ENCODE data around the gene PRR23E.

The PRR23E gene

GRCh38 chr3:127221446-127222035 lies 28.6 kb downstream of the PRR23E start:
- no peaks in the 10 kb centered on the region for H3K27me3 ChIP-seq (ENCODE audit: low read depth, low read length)

GRCh38 chr3:127222163-127222562 lies 29.2 kb downstream of the PRR23E start:
- Histone ChIP-seq H3K36me3 (ENCODE audit: control insufficient read depth in 1 of 2, insufficient read depth in 2 of 2, low read length in 2 of 2) (no peaks in the 10 kb centered on the region), H3K27ac (ENCODE audit: low read length) (no peak overlapping the region), H3K4me3 (ENCODE audit: low read depth in 1 of 2, low read length in 2 of 2) (no peak overlapping the region), H3K27me3 (ENCODE audit: low read depth, low read length) (no peaks in the 10 kb centered on the region), H3K9me3 (ENCODE audit: control insufficient read depth in 1 of 2, low read length in 2 of 2) (peaks cover 0 to 11% of the 10 kb centered on the region in 2 donors), H3K4me1 (ENCODE audit: control insufficient read depth in 1 of 2, insufficient read depth in 2 of 2, low read length in 2 of 2) (peaks cover 0 to 4% of the 10 kb centered on the region in 2 donors)

More at GRCh38 chr3:127221446-127222035, 28.6 kb downstream of the PRR23E start:
- Histone ChIP-seq H3K36me3 (ENCODE audit: control insufficient read depth in 1 of 2, insufficient read depth in 2 of 2, low read length in 2 of 2) (no peaks in the 10 kb centered on the region), H3K4me1 (ENCODE audit: control insufficient read depth in 1 of 2, insufficient read depth in 2 of 2, low read length in 2 of 2) (peaks cover 0 to 4% of the 10 kb centered on the region in 2 donors), H3K4me3 (ENCODE audit: low read depth in 1 of 2, low read length in 2 of 2) (no peak overlapping the region), H3K27ac (ENCODE audit: low read length) (no peak overlapping the region), H3K9me3 (ENCODE audit: control insufficient read depth in 1 of 2, low read length in 2 of 2) (peaks cover 0 to 11% of the 10 kb centered on the region in 2 donors)

DNA sequence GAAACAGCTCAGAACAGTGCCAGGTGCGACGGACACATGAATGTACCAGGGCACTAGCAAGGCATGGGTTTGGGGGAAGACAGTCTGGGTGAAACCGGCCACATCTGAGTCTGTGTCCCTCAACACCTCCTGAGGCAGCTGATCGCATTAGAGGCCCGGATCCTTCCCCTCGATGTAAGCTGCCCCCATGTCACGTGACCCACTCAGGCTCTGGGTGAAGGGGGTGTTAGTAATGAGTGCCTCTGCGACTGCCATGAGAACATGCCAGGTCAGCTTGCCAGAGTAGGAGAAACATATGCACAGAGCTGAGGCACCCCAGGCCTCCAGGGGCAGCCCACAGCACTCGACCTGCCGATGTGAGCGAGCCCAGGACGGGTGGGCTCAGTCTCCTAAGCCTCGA lies 29.7 kb downstream of the PRR23E start:
- H3K27ac ChIP-seq (ENCODE audit: low read length), result no peak overlapping the region
- H3K27me3 ChIP-seq (ENCODE audit: low read depth, low read length), result no peaks in the 10 kb centered on the region
- H3K4me1 ChIP-seq (ENCODE audit: control insufficient read depth in 1 of 2, insufficient read depth in 2 of 2, low read length in 2 of 2), result peaks cover 0 to 4% of the 10 kb centered on the region in 2 donors

DNA sequence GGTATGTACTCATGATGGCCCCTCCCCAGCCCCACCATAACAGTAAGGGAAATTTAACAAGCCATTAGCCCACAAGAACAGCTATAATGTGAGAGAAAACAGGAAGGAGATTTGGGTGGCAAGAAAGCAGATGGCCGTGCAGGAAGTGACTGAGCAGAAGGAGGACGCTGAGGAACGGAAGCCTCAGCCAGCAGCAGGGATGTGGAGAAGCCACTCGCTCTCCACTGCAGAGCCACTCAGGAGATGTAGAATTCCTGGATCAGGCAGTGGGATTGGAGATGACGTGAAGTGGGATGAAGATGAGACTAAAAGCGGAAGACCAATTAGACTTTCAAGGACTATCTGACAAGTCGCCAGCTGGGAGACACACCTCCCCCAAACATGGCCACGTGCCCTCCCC lies 31.2 kb downstream of the PRR23E start:
- no peaks in the 10 kb centered on the region for H3K27me3 ChIP-seq (ENCODE audit: low read depth, low read length)
- peaks cover 0 to 11% of the 10 kb centered on the region in 2 donors for H3K9me3 ChIP-seq (ENCODE audit: control insufficient read depth in 1 of 2, low read length in 2 of 2)
- peaks cover 0 to 4% of the 10 kb centered on the region in 2 donors for H3K4me1 ChIP-seq (ENCODE audit: control insufficient read depth in 1 of 2, insufficient read depth in 2 of 2, low read length in 2 of 2)
- H3K36me3 ChIP-seq (ENCODE audit: control insufficient read depth in 1 of 2, insufficient read depth in 2 of 2, low read length in 2 of 2), result no peaks in the 10 kb centered on the region
- no peak overlapping the region for H3K27ac ChIP-seq (ENCODE audit: low read length)
- no peak overlapping the region for H3K4me3 ChIP-seq (ENCODE audit: low read depth in 1 of 2, low read length in 2 of 2)

More for the DNA sequence above, 29.7 kb downstream of the PRR23E start:
- no peaks in the 10 kb centered on the region for H3K36me3 ChIP-seq (ENCODE audit: control insufficient read depth in 1 of 2, insufficient read depth in 2 of 2, low read length in 2 of 2)
- H3K9me3 ChIP-seq (ENCODE audit: control insufficient read depth in 1 of 2, low read length in 2 of 2), result peaks cover 0 to 11% of the 10 kb centered on the region in 2 donors
- no peak overlapping the region for H3K4me3 ChIP-seq (ENCODE audit: low read depth in 1 of 2, low read length in 2 of 2)

DNA sequence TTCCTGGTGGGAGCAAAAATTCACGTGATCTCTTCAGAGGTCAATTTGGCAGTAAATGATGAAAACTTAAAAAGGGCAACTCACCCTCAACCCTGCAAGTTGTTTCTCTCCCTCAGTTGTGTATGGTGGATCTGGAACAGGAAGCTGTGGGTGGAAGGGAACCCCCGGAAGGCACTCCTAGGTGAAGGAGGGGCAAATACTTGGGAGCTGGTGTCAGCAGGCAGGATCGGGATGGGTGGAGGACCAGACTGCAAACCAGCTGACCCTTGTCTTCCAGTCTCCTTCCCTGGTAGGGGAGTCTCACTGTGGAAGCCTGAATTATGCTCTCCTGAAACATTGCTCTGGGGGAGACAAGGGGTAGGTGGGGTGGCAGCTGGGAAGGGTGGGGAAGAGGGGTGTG lies 33.5 kb downstream of the PRR23E start:
- Histone ChIP-seq H3K4me1 (ENCODE audit: control insufficient read depth in 1 of 2, insufficient read depth in 2 of 2, low read length in 2 of 2) (peaks cover 0 to 4% of the 10 kb centered on the region in 2 donors), H3K9me3 (ENCODE audit: control insufficient read depth in 1 of 2, low read length in 2 of 2) (peaks cover 0 to 18% of the 10 kb centered on the region in 2 donors), H3K27ac (ENCODE audit: low read length) (no peak overlapping the region), H3K4me3 (ENCODE audit: low read depth in 1 of 2, low read length in 2 of 2) (no peak overlapping the region), H3K36me3 (ENCODE audit: control insufficient read depth in 1 of 2, insufficient read depth in 2 of 2, low read length in 2 of 2) (no peaks in the 10 kb centered on the region), H3K27me3 (ENCODE audit: low read depth, low read length) (no peaks in the 10 kb centered on the region)

- Histone ChIP-seq H3K27ac (ENCODE audit: low read length) (no peak overlapping the region), H3K27me3 (ENCODE audit: low read depth, low read length) (no peaks in the 10 kb centered on the region), H3K9me3 (ENCODE audit: control insufficient read depth in 1 of 2, low read length in 2 of 2) (peaks cover 0 to 18% of the 10 kb centered on the region in 2 donors), H3K36me3 (ENCODE audit: control insufficient read depth in 1 of 2, insufficient read depth in 2 of 2, low read length in 2 of 2) (no peaks in the 10 kb centered on the region), H3K4me1 (ENCODE audit: control insufficient read depth in 1 of 2, insufficient read depth in 2 of 2, low read length in 2 of 2) (peaks cover 0 to 4% of the 10 kb centered on the region in 2 donors), H3K4me3 (ENCODE audit: low read depth in 1 of 2, low read length in 2 of 2) (no peak overlapping the region)
These were observed 34.3 kb downstream of the PRR23E start for GRCh38 chr3:127226946-127227842.

DNA sequence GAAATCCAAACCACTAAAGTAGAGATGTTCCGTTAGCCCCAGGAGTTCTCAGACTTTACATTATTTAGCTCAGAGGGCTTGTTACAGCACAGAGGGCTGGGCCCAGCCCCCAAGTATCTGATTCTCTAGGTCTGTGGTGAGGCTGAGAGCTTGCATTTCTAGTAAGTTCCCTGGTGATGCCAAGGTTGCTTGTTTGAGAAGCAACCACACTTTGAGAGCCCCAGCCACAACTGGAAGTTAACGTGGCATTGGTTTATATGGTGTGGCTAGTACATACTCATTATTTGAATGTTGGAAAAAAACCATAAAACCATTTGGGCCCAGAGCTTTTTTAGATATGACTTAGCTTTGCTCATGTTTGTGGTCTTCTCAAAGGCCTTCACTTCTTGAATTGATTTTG lies 35.9 kb downstream of the PRR23E start:
- H3K27ac ChIP-seq (ENCODE audit: low read length), result no peak overlapping the region

DNA sequence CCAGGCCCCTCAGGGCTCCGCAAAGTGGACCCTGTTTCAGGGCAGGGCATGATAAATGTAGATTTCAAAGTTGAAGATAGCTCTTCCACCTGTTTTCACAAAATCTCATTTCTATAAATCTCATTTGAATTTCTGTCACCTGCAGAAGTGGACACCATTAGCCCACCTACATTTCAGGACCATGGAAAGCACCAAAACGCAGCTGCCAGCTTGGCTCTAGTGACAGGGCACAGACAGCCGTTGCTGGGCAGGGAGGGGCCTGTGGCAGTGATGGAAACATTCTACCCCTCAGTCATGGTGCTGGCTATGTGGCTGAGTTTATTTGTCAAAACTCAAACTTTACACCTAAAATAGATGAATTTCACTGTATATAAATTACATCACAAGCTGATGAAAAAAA lies 40.4 kb downstream of the PRR23E start:
- H3K36me3 ChIP-seq (ENCODE audit: control insufficient read depth in 1 of 2, insufficient read depth in 2 of 2, low read length in 2 of 2), result no peaks in the 10 kb centered on the region
- H3K27ac ChIP-seq (ENCODE audit: low read length), result no peak overlapping the region
- H3K4me1 ChIP-seq (ENCODE audit: control insufficient read depth in 1 of 2, insufficient read depth in 2 of 2, low read length in 2 of 2), result no peaks in the 10 kb centered on the region
- H3K27me3 ChIP-seq (ENCODE audit: low read depth, low read length), result no peaks in the 10 kb centered on the region
- H3K4me3 ChIP-seq (ENCODE audit: low read depth in 1 of 2, low read length in 2 of 2), result no peak overlapping the region
- peaks cover 0 to 7% of the 10 kb centered on the region in 2 donors for H3K9me3 ChIP-seq (ENCODE audit: control insufficient read depth in 1 of 2, low read length in 2 of 2)

More for the DNA sequence above, 35.9 kb downstream of the PRR23E start:
- Histone ChIP-seq H3K27me3 (ENCODE audit: low read depth, low read length) (no peaks in the 10 kb centered on the region), H3K4me1 (ENCODE audit: control insufficient read depth in 1 of 2, insufficient read depth in 2 of 2, low read length in 2 of 2) (peaks cover 0 to 4% of the 10 kb centered on the region in 2 donors), H3K9me3 (ENCODE audit: control insufficient read depth in 1 of 2, low read length in 2 of 2) (peaks cover 0 to 18% of the 10 kb centered on the region in 2 donors), H3K4me3 (ENCODE audit: low read depth in 1 of 2, low read length in 2 of 2) (no peak overlapping the region), H3K36me3 (ENCODE audit: control insufficient read depth in 1 of 2, insufficient read depth in 2 of 2, low read length in 2 of 2) (no peaks in the 10 kb centered on the region)

DNA sequence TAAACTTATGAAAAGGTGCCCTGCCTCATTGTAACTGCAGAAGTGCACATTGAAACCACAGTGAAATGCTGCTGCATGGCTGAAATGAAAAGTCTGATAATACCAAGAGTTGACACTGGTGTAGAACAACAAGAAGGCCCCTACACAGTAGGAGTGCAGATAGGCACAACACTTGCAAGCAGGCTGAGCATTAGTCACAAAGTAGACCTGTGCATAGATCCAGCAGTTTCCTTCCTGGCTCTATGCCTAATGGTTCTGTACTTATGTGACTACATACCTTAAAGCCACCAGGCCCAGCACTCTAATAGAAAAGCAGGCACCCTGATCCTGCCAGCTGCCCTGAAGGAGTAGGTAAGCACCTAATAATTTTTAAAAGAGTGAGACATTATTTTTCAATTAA lies 41.8 kb downstream of the PRR23E start:
- H3K27me3 ChIP-seq (ENCODE audit: low read depth, low read length), result no peaks in the 10 kb centered on the region
- no peak overlapping the region for H3K27ac ChIP-seq (ENCODE audit: low read length)
- H3K4me1 ChIP-seq (ENCODE audit: control insufficient read depth in 1 of 2, insufficient read depth in 2 of 2, low read length in 2 of 2), result no peaks in the 10 kb centered on the region
- H3K4me3 ChIP-seq (ENCODE audit: low read depth in 1 of 2, low read length in 2 of 2), result no peak overlapping the region
- H3K9me3 ChIP-seq (ENCODE audit: control insufficient read depth in 1 of 2, low read length in 2 of 2), result peaks cover 0 to 6% of the 10 kb centered on the region in 2 donors
- H3K36me3 ChIP-seq (ENCODE audit: control insufficient read depth in 1 of 2, insufficient read depth in 2 of 2, low read length in 2 of 2), result no peaks in the 10 kb centered on the region

DNA sequence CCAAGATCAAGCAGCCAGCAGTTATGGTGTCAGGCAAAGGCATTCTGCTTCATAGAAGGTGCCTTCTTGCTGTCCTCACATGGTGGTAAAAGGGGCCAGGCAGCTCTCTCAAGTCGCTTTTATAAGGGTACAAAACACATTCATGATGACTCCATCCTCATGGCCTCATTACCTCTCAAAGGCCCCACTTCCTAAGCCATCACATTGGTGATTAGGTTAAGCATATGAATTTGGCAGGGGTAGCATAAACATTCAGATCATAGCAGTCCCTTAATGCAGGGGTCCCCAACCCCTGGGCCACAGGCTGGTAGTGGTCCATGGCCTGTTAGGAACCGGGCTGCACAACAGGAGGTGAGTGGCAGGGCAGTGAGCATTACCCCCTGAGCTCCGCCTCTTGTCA lies 42.8 kb downstream of the PRR23E start:
- H3K27ac ChIP-seq (ENCODE audit: low read length), result no peak overlapping the region
- no peaks in the 10 kb centered on the region for H3K27me3 ChIP-seq (ENCODE audit: low read depth, low read length)
- no peaks in the 10 kb centered on the region for H3K4me1 ChIP-seq (ENCODE audit: control insufficient read depth in 1 of 2, insufficient read depth in 2 of 2, low read length in 2 of 2)
- H3K36me3 ChIP-seq (ENCODE audit: control insufficient read depth in 1 of 2, insufficient read depth in 2 of 2, low read length in 2 of 2), result no peaks in the 10 kb centered on the region
- H3K9me3 ChIP-seq (ENCODE audit: control insufficient read depth in 1 of 2, low read length in 2 of 2), result peaks cover 0 to 2% of the 10 kb centered on the region in 2 donors
- H3K4me3 ChIP-seq (ENCODE audit: low read depth in 1 of 2, low read length in 2 of 2), result no peak overlapping the region

DNA sequence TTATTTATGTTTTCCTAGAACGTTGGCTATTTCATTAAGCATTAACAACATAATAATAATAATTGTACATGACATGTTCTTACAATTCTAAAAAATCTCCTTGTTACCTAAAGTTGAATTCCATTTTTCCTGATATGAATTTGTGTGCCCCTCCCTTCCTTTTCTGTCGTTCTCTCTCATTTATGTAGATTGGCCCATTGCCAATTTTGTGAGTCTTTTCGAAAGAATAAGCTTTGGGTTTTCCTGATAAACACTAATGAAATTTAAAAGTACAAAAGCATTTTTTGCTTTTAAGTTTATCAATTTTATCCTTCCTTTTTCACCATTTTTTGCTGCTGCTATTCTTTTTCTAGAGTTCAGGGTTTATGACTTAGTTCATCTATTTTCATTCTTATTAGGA lies 44.9 kb downstream of the PRR23E start:
- no peaks in the 10 kb centered on the region for H3K27me3 ChIP-seq (ENCODE audit: low read depth, low read length)
- no peaks in the 10 kb centered on the region for H3K4me1 ChIP-seq (ENCODE audit: control insufficient read depth in 1 of 2, insufficient read depth in 2 of 2, low read length in 2 of 2)
- H3K9me3 ChIP-seq (ENCODE audit: control insufficient read depth in 1 of 2, low read length in 2 of 2), result peaks cover 0 to 4% of the 10 kb centered on the region in 2 donors
- no peak overlapping the region for H3K4me3 ChIP-seq (ENCODE audit: low read depth in 1 of 2, low read length in 2 of 2)
- no peak overlapping the region for H3K27ac ChIP-seq (ENCODE audit: low read length)
- no peaks in the 10 kb centered on the region for H3K36me3 ChIP-seq (ENCODE audit: control insufficient read depth in 1 of 2, insufficient read depth in 2 of 2, low read length in 2 of 2)
